Dermis microvascular lymphatic vessel endothelial cell (primary cell): ENCODE data around the gene SCAF8. TPM values are rescaled to one million over a fixed set of nuclear protein-coding genes. Genes with fewer than 3 reads are reported as not detected.
"Not testable (repeated sequence)": the region's sequence is repeated elsewhere in the genome, so short reads cannot be mapped to it uniquely, and the experiment has no call there.

Experiments
- DNase-seq, 2 donors: peaks; one replicate each; pipeline versions ENCODE4 v3.0.0 to v3.0.0-alpha.2; 2010; ENCODE audit warnings: low read depth in 2 of 2
- total RNA-seq: library from RNA; depleted of rRNA; stranded (reverse); fragments of >200 nt; gene quantifications from 2 replicates; pipeline ENCODE4 v1.2.1, GENCODE V29; 2014

Gene SCAF8
- total RNA-seq, 1 donor from 2014 or later: 15.1 TPM

GRCh38 chr6:154732538-154733182 lies 556 bp upstream of the SCAF8 start:
- DNase-seq: peak; percentile 43 to 67

DNA sequence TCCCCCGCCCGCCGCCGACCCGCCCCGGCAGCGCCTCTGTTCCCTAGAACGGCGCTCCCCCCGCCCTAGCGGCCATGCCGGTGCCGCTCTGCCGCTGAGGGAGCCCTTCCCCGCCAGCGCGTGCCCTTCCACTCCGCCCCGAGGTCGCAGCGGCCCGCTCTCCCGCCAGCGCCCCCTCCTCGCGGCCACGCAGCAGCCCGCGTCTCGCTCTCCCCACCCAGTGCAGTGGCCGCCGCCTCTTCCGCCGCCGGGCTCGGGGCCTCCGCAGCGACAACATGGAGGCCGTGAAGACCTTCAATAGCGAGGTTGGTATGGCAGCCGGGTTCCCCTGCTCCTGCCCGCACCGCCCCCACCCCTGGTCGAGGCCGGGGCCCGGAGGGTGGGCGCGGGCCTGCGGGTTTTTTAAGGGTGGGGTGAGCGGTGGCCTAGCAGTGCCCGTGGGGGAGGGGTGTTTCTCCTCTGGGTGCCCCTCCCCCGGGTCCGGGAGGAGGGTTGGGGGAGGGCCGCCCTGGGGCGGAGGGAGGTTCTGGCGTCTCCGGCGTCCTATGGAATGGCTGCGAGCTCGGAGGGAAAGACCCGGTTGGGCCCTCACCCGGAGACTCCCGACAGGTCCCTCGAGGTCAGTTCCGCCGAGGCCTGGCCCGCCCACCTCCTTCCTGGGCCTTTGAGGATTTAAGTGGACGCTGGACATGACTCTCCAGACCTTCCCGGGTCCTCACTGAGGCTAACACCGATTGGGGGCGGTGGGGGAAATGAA lies 588 bp downstream of the SCAF8 start:
- DNase-seq: peak; percentile 87 to 98

GRCh38 chr6:154736618-154737259 lies 3.5 kb downstream of the SCAF8 start:
- no peak for DNase-seq

DNA sequence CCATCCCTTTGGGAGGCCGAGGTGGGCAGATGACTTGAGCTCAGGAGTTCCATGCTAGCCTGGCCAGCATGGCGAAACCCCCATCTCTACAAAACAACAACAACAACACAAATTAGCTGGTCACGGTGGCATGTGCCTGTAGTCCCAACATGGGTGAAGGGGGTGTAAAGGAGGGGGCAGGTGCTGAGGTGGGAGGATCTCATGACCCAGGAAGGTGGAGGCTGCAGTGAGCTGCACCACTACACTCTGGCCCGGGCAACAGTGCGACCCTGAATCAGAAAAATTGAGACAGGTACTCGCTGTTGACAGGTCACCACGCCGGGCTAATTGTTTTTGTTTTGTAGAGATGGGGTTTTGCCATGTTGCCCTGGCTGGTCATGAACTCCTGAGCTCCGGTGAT lies 4.2 kb downstream of the SCAF8 start:
- no peak for DNase-seq

DNA sequence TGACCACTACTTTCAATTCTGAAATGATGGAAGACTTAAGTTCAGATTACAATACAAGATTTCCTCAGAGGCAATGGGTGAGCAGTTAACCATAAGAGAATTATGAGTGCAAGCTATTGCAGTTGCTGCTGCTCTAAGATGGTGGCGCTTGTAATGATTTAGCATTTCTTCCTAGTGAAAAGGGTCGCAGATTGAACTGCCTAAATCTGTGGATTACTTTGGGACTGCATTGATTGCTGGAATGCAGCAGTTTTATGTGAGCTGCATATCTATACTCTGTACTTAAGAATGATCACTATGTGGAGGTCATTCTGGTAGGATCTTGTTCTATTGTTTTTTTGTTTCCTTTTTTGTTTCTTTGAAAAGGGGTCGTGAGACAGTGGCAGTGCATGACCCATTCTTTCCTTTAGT lies 5.3 kb downstream of the SCAF8 start:
- peak in 1 of 2 donors; percentile 69 for DNase-seq

GRCh38 chr6:154740658-154741057 lies 7.4 kb downstream of the SCAF8 start:
- DNase-seq: no peak

- DNase-seq: no peak
Measured at GRCh38 chr6:154742891-154743290, 9.7 kb downstream of the SCAF8 start.

GRCh38 chr6:154744029-154744745 lies 11.0 kb downstream of the SCAF8 start:
- not testable (repeated sequence) for DNase-seq

GRCh38 chr6:154745243-154745642 lies 12.0 kb downstream of the SCAF8 start:
- no peak for DNase-seq

- no peak for DNase-seq
Measured at GRCh38 chr6:154749341-154749740, 16.1 kb downstream of the SCAF8 start.

DNA sequence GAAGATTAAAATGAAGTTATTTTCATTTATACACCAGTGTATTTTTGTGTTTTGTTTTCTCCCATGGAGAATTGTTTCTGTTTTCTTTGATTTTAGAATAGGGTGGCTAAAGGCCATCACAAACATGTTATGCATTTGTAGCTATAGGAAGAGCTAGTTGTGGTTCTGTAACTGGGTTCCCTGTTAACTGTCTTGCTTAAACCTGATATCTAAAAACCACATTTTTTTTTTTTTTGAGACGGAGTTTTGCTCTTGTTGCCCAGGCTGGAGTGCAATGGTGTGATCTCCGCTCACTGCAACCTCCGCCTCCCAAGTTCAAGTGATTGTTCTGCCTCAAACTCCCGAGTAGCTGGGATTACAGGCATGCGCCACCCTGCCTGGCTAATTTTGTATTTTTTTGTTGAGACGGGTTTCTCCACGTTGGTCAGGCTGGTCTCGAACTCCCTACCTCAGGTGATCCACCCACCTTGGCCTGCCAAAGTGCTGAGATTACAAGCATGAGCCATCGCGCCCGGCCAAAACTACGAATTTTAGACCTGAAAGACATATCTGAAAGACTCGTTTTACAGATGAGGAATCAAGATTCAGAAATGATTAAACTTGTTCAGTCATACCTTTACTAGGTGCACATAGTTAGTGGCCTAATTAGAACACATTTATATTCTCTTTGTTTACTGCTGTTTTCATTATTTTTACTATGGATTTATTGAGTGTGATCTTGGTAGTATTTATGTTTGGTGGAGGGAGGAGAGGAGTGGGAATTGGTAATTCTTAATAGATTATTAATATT lies 18.0 kb downstream of the SCAF8 start:
- no peak for DNase-seq

DNA sequence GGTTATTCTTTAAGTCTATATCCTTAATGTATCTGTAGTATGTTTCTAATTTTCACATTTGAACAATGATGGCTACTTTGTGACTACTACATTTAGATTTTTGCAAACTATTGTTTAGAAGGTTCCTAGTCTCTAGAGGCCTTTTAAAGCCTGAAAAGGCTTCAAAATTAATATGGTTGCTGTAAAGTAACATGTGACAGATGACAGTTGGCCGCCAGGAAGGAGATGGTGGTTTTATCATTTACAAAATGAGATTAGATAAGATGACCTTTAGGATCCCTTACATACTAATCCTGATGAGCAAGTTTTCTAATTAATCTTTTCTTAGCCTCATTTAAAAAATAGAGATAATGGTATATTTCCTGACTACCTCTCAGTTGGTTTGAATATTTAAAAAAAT lies 18.8 kb downstream of the SCAF8 start:
- DNase-seq: no peak

DNA sequence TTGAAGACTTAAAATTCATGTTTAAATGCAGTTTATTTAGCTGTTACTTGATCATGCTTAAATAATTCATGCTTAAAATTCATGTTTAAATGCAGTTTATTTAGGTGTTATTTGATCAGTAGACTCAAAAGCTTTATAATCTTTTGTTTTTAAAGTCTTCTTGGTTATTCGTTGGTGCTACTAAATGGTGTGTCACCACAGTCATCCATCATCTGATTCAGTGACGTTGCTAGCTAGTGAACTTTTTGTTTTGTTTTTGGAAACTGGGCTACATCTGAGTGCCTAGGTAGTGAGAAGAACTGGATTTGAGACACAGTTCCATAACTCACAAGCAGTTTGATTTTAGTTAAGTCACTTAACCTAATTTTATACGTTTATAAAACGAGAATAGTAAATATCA lies 20.9 kb downstream of the SCAF8 start:
- peak in 1 of 2 donors; percentile 35 for DNase-seq

GRCh38 chr6:154757352-154758050 lies 24.3 kb downstream of the SCAF8 start:
- DNase-seq: no peak

- no peak for DNase-seq
Measured at GRCh38 chr6:154758125-154758524, 24.9 kb downstream of the SCAF8 start.

DNA sequence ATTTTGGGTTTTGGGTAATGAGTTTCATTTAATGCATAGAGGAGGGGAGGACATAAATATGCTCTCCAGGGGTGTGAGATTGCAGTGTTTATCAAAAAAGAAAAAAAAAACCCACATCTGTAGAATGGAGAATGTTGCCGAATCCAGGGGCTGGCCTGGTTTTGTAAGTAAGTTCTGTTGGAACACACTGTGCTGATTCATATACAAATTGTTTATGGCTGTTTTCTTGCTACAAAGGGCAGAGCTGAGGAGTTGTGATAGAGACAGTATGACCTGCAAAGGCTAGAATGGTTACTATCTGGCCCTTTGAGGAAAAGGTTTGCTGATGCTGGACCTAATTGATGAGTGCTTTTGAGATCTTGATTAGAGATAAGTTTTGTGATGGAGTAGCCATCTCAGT lies 30.4 kb downstream of the SCAF8 start:
- no peak for DNase-seq

- no peak for DNase-seq
Measured at GRCh38 chr6:154765273-154765672, 32.1 kb downstream of the SCAF8 start.

DNA sequence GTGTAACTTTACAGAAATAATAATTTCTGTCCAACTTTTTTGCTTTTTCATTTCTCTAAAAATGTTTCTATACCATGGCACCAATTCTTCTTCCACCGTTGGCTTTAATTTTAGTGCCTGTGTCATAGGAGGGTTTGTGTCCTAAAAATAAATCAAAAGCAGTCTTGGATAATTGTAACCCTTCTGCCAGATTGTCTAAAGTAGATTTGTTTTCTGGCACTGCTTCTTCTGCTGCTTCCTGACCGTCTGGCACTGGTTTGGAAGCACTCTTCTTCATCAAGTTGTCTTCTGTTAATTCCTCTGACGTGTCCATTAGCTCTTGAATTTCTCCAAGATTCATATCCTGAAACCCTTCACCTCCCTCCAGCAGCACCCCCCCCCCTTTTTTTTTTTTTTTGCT lies 33.1 kb downstream of the SCAF8 start:
- DNase-seq: peak in 1 of 2 donors; percentile 3

GRCh38 chr6:154767003-154767723 lies 33.9 kb downstream of the SCAF8 start:
- DNase-seq: peak in 1 of 2 donors; percentile 24

GRCh38 chr6:154768280-154768679 lies 35.1 kb downstream of the SCAF8 start:
- DNase-seq: no peak
